Heart left ventricle (tissue), 13 donors: ENCODE data around the gene AFF3.

Experiments used
- POLR2A ChIP-seq, 2 donors: fragments of 450-650 bp; IDR thresholded peaks; one replicate each; pipeline ENCODE4 v1.6.1; 2017; ENCODE audit warnings: antibody characterized with exemption in 2 of 2, mild to moderate bottlenecking in 2 of 2, moderate library complexity in 2 of 2
- TF ChIP-seq, protein P1 (sequence below), 12 donors: fragments of 200-600 bp; sonication (generic) in 4 of 12; IDR thresholded peaks; one replicate each; pipeline versions ENCODE4 v1.5.0 to v1.8.0; 2018 to 2022; ENCODE audit warnings: antibody characterized with exemption in 12 of 12, mild to moderate bottlenecking in 5 of 12
- donor health status: ischemic (EF 13 %, LVEDD 7.1; RV severe dilation, severe dysfunction).
- donor health status: DM: no; HTN: yes; CAD: no.
- donor health status: DM: no; HTN: no; CAD: no.
- donor health status: ischemic (EF 25% LVEDD 6.9; RV normal size, moderate dysfunction).
- donor health status: ischemic (EF 25% LVEDD 5.7; RV mildly dilated, moderate dysfunction).
- donor health status: ischemic (EF 35%, LVEDD 5.7; RV mildly dilated, moderate dysfunction).
- donor health status: nonischemic (EF 11% LVEDD 7.7; RV severe dilation, severe dysfunction).
- donor health status: DM: yes; HTN: yes; CAD: no.
- donor health status: PGD.
- donor health status: ischemic (EF 29% LVEDD 5.4; RV normal size, mild dysfunction).
- donor health status: nonischemic (EF 23%, LVEDD 6.1; RV moderate dilation, normal function).

DNA sequence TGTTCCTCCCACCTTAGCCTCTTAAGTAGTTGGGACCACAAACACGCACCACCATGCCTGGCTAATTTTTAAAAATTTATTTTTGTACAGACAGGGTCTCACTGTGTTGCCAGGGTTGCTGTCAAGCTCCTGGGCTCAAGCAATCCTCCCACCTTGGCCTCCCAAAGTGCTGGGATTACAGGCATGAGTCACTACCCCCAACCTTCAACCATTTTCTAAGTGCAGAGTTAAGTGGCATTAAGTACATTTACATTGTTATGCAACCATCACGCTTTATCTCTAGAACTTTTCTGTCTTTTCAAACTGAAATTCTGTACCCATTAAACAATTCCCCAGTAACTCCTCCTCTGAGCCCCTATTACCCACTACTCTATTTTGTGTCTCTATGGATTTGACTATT lies 45.9 kb upstream of the AFF3 start:
- TF ChIP-seq, protein P1, sequence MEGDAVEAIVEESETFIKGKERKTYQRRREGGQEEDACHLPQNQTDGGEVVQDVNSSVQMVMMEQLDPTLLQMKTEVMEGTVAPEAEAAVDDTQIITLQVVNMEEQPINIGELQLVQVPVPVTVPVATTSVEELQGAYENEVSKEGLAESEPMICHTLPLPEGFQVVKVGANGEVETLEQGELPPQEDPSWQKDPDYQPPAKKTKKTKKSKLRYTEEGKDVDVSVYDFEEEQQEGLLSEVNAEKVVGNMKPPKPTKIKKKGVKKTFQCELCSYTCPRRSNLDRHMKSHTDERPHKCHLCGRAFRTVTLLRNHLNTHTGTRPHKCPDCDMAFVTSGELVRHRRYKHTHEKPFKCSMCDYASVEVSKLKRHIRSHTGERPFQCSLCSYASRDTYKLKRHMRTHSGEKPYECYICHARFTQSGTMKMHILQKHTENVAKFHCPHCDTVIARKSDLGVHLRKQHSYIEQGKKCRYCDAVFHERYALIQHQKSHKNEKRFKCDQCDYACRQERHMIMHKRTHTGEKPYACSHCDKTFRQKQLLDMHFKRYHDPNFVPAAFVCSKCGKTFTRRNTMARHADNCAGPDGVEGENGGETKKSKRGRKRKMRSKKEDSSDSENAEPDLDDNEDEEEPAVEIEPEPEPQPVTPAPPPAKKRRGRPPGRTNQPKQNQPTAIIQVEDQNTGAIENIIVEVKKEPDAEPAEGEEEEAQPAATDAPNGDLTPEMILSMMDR (IDR thresholded peaks at IDR 0.05): no peak
- TF ChIP-seq POLR2A (IDR thresholded peaks at IDR 0.05): no peak
